Measurements from ENCODE around the gene SUB1.

DNA sequence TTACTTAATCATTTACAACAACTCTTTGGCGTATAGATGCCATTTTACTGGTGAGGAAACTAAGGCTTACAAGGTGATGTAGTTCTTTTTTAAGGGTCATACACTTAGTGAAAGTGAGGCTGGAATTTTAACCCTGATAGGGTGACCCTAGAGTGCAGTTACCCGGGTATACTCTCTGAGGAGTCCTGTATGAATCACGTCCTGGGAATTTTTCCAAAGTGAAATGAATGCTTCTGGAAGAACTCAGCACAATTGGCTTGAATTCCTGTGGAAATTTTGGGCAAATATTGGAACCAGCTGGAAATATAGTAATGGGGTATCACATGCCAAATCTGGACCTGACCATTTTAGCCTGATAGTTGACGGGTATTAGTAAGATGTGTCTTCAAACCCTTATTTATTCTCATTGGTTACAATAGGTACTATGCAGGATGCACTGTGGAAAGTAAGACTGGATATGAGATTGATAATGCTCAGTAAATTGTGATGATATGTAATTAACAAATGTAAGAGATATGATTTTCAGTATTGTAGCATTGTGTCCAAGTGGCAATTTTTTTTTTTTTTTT, 14.8 kb downstream of the SUB1 start:
- TF ChIP-seq, protein P1, sequence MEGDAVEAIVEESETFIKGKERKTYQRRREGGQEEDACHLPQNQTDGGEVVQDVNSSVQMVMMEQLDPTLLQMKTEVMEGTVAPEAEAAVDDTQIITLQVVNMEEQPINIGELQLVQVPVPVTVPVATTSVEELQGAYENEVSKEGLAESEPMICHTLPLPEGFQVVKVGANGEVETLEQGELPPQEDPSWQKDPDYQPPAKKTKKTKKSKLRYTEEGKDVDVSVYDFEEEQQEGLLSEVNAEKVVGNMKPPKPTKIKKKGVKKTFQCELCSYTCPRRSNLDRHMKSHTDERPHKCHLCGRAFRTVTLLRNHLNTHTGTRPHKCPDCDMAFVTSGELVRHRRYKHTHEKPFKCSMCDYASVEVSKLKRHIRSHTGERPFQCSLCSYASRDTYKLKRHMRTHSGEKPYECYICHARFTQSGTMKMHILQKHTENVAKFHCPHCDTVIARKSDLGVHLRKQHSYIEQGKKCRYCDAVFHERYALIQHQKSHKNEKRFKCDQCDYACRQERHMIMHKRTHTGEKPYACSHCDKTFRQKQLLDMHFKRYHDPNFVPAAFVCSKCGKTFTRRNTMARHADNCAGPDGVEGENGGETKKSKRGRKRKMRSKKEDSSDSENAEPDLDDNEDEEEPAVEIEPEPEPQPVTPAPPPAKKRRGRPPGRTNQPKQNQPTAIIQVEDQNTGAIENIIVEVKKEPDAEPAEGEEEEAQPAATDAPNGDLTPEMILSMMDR (IDR thresholded peaks at IDR 0.05) = no peak
- TF ChIP-seq POLR2AphosphoS5 (IDR thresholded peaks at IDR 0.05; ENCODE audit: low read depth, low read length) = no peak
